IMR-90 (cell line): ENCODE data around the gene MLH3. TPM values are rescaled to one million over a fixed set of nuclear protein-coding genes. Genes with fewer than 3 reads are reported as not detected.

Experiments used
- ATAC-seq: fragments of 200-7000 bp; cut with Tn5 transposase; 2 replicates; pipeline ENCODE4 v1.9.1; 2020; ENCODE audit warnings: low read depth, mild to moderate bottlenecking, moderate library complexity
- BruUV-seq: library from RNA; stranded (reverse); fragments of 400-500 nt; replicated peaks from 2 replicates; lab custom pipeline; 2021; lab: Mats Ljungman, UMichigan
- CTCF ChIA-PET: fragments of 300-600 bp; formaldehyde crosslinking; extraction: SDS; loops from one replicate; lab custom pipeline; 2021; ENCODE audit warnings: antibody characterized with exemption; lab: Yijun Ruan, JAX
- POLR2A ChIA-PET: fragments of 300-600 bp; sonication (Branson Sonifier 250); formaldehyde crosslinking; loops from one replicate; lab custom pipeline; 2022; ENCODE audit warnings: antibody characterized with exemption; ENCODE audit not compliant: unreplicated experiment; lab: Charles Lee
- DNase-seq: peaks from one replicate; pipeline ENCODE4 v3.0.0; 2013
- H2AFZ ChIP-seq: replicated peaks from 2 replicates; pipeline ENCODE3; 2013; ENCODE audit warnings: low read length, mild to moderate bottlenecking; ENCODE audit not compliant: poor library complexity
- H2AK5ac ChIP-seq: 2 replicates; pipeline ENCODE4 v1.6.1; 2013; ENCODE audit warnings: low read depth, low read length, inconsistent platforms
- H2AK9ac ChIP-seq: replicated peaks from 2 replicates; pipeline ENCODE3; 2013; ENCODE audit warnings: mild to moderate bottlenecking, low read depth, low read length, moderate library complexity; ENCODE audit not compliant: poor library complexity
- H2BK120ac ChIP-seq: 2 replicates; pipeline ENCODE4 v1.6.1; 2013; ENCODE audit warnings: low read depth, low read length, inconsistent platforms
- H2BK15ac ChIP-seq: 3 replicates; pipeline ENCODE4 v1.6.1; 2013; ENCODE audit warnings: low read depth, low read length, inconsistent platforms
- H2BK20ac ChIP-seq: 2 replicates; pipeline ENCODE4 v1.6.1; 2013; ENCODE audit warnings: low read depth, mild to moderate bottlenecking, inconsistent platforms, low read length, moderate library complexity
- H2BK5ac ChIP-seq: 2 replicates; pipeline ENCODE4 v1.6.1; 2013; ENCODE audit warnings: mild to moderate bottlenecking, low read depth, low read length, inconsistent platforms; ENCODE audit not compliant: poor library complexity, severe bottlenecking
- H3K14ac ChIP-seq: replicated peaks from 2 replicates; pipeline ENCODE4 v1.6.1; 2013; ENCODE audit warnings: low read depth, low read length, inconsistent platforms
- H3K18ac ChIP-seq: 2 replicates; pipeline ENCODE4 v1.6.1; 2013; ENCODE audit warnings: low read depth, low read length, control low read depth
- H3K23ac ChIP-seq: 2 replicates; pipeline ENCODE4 v1.6.1; 2013; ENCODE audit warnings: low read depth, low read length, inconsistent platforms
- H3K27ac ChIP-seq: 2 replicates; pipeline ENCODE4 v1.5.1; 2013; ENCODE audit warnings: mild to moderate bottlenecking, control low read depth, low read length; ENCODE audit not compliant: insufficient read depth
- H3K27me3 ChIP-seq: 2 replicates; pipeline ENCODE4 v1.6.1; 2013; ENCODE audit warnings: low read length; ENCODE audit not compliant: control insufficient read depth, insufficient read depth
- H3K36me3 ChIP-seq: 2 replicates; pipeline ENCODE4 v1.6.1; 2013; ENCODE audit warnings: low read length, mixed read lengths; ENCODE audit not compliant: control insufficient read depth, insufficient read depth
- H3K4ac ChIP-seq: 2 replicates; pipeline ENCODE4 v1.6.1; 2013; ENCODE audit warnings: low read depth, low read length, inconsistent platforms
- H3K4me1 ChIP-seq: 2 replicates; pipeline ENCODE4 v1.6.1; 2013; ENCODE audit warnings: low read length, mixed read lengths; ENCODE audit not compliant: control insufficient read depth, insufficient read depth
- H3K4me2 ChIP-seq: 2 replicates; pipeline ENCODE4 v1.6.1; 2013; ENCODE audit warnings: low read depth, mild to moderate bottlenecking, control low read depth, low read length, moderate library complexity
- H3K4me3 ChIP-seq: 2 replicates; pipeline ENCODE4 v1.5.1; 2013; ENCODE audit warnings: low read depth, mild to moderate bottlenecking, control low read depth, low read length, moderate library complexity; ENCODE audit not compliant: insufficient read depth
- H3K56ac ChIP-seq: 2 replicates; pipeline ENCODE4 v1.6.1; 2013; ENCODE audit warnings: low read length, inconsistent platforms; ENCODE audit not compliant: insufficient read depth; ENCODE audit errors: extremely low read depth
- H3K79me1 ChIP-seq, 2 experiments: 2 replicates each; pipeline ENCODE4 v1.6.1; 2013; ENCODE audit warnings: low read length in 2 of 2, inconsistent platforms in 1 of 2, low read depth in 1 of 2
- H3K9ac ChIP-seq: 2 replicates; pipeline ENCODE4 v1.6.1; 2013; ENCODE audit warnings: low read depth, low read length, control low read depth
- H3K9me1 ChIP-seq: 2 replicates; pipeline ENCODE4 v1.6.1; 2013; ENCODE audit warnings: low read length, inconsistent platforms; ENCODE audit not compliant: insufficient read depth
- H3K9me3 ChIP-seq: 2 replicates; pipeline ENCODE4 v1.6.1; 2013; ENCODE audit warnings: low read length; ENCODE audit not compliant: control insufficient read depth, insufficient read depth
- H4K20me1 ChIP-seq: 2 replicates; pipeline ENCODE4 v1.6.1; 2013; ENCODE audit warnings: low read length, inconsistent platforms; ENCODE audit not compliant: insufficient read depth
- H4K5ac ChIP-seq: 2 replicates; pipeline ENCODE4 v1.6.1; 2013; ENCODE audit warnings: mild to moderate bottlenecking, low read depth, low read length, control low read depth
- H4K8ac ChIP-seq, 2 experiments: 2 replicates each; pipeline ENCODE4 v1.6.1; 2013; ENCODE audit warnings: low read depth in 2 of 2, low read length in 2 of 2, control low read depth in 1 of 2, inconsistent platforms in 1 of 2
- H4K91ac ChIP-seq: 2 replicates; pipeline ENCODE4 v1.6.1; 2013; ENCODE audit warnings: low read depth, low read length, inconsistent platforms; ENCODE audit not compliant: insufficient read depth
- BHLHE40 ChIP-seq: fragments of 150-350 bp; IDR thresholded peaks from 2 replicates; pipeline ENCODE4 v1.6.1; 2016; ENCODE audit warnings: mild to moderate bottlenecking, low read depth, low read length
- CEBPB ChIP-seq: IDR thresholded peaks from 2 replicates; pipeline ENCODE4 v1.6.1; 2012; ENCODE audit warnings: low read depth, low read length, improper control_type of control experiment
- FOS ChIP-seq: fragments of 150-350 bp; IDR thresholded peaks from 2 replicates; pipeline ENCODE4 v1.6.1; 2016; ENCODE audit warnings: low read depth, low read length
- MAZ ChIP-seq: IDR thresholded peaks from 2 replicates; pipeline ENCODE4 v1.6.1; 2012; ENCODE audit warnings: low read depth, mild to moderate bottlenecking, low read length, improper control_type of control experiment, moderate library complexity, borderline replicate concordance
- POLR2A ChIP-seq: IDR thresholded peaks from 2 replicates; pipeline ENCODE4 v1.6.1; 2012; ENCODE audit warnings: mild to moderate bottlenecking, low read depth, low read length
- whole genome bisulfite sequencing, 2 experiments: methylation state at CpG; one replicate each; pipeline versions ENCODE4 v1.1.5 to v1.1.7; 2013; ENCODE audit warnings: missing lambda C conversion rate in 2 of 2; ENCODE audit not compliant: insufficient read length in 1 of 2; ENCODE audit errors: extremely low coverage in 2 of 2; 5-methylcytosine and 5-hydroxymethylcytosine counted together
- dilution Hi-C: fragments of 300-500 bp; cut with HindIII; formaldehyde crosslinking; loops from one replicate; pipeline ENCODE4 v1.14.3; 2018; ENCODE audit warnings: low sequenced_read_pairs; ENCODE audit not compliant: unreplicated experiment
- in situ Hi-C: fragments of 300-500 bp; cut with MboI; formaldehyde crosslinking; loops from 3 replicates; pipeline ENCODE4 v1.14.3; 2019; ENCODE audit warnings: low sequenced_read_pairs, inconsistent platforms, mixed read lengths
- intact Hi-C: fragments of 100-400 bp; cut with micrococcal nuclease; formaldehyde crosslinking; loops from 2 replicates; pipeline ENCODE4 v1.10.0; 2022
- polyA plus RNA-seq, 3 experiments: library from polyadenylated mRNA; depleted of rRNA; stranded (reverse); fragments of >200 nt; gene quantifications; 2 replicates each; pipeline ENCODE4 v1.2.3, GENCODE V29; 2012; ENCODE audit warnings: low replicate concordance in 1 of 3
- total RNA-seq: library from RNA; depleted of rRNA; stranded (reverse); fragments of >200 nt; gene quantifications from 2 replicates; pipeline ENCODE4 v1.2.3, GENCODE V29; 2012
- TF ChIP-seq, protein P1 (sequence below): fragments of 150-350 bp; IDR thresholded peaks from 2 replicates; pipeline ENCODE4 v1.6.1; 2016; ENCODE audit warnings: low read depth, mild to moderate bottlenecking, low read length, moderate library complexity, borderline replicate concordance

The MLH3 gene
- total and polyA plus RNA-seq, 2 of the 4 experiments (the other 2 are of a cell fraction) = 5.6 to 14.7 TPM

DNA sequence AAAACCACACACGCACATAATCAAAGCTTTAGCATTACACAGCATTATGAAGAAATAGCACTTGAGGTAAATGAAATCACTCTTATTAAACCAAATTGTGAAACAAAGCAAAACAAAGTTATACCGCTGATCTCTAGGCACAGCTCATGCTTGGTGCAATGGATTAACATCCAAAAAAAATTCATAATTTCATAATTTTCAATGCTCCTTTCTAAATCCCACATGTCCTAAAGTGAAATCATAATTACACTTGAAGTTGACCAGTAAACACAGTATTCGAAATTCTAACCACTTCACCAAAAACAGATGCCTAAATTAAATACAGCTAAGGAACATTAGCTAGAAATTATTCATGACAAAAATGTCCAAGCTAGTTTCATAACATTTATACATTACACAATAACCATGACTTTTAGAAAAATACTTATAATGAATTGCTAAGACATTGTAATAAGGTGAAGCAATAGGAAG lies 1.5 kb downstream of the MLH3 start:
- no peak overlapping the region; the same call in 1 of the 2 replicates for H3K23ac ChIP-seq
- no peak overlapping the region for H2BK120ac ChIP-seq
- TF ChIP-seq MAZ (no peak), BHLHE40 (no peak), POLR2A (no peak), CEBPB (peak; percentile 54), FOS (no peak)
- TF ChIP-seq, protein P1, sequence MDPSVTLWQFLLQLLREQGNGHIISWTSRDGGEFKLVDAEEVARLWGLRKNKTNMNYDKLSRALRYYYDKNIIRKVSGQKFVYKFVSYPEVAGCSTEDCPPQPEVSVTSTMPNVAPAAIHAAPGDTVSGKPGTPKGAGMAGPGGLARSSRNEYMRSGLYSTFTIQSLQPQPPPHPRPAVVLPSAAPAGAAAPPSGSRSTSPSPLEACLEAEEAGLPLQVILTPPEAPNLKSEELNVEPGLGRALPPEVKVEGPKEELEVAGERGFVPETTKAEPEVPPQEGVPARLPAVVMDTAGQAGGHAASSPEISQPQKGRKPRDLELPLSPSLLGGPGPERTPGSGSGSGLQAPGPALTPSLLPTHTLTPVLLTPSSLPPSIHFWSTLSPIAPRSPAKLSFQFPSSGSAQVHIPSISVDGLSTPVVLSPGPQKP = no peak
- ChIA-PET POLR2A (no interaction called here), CTCF (no interaction called here)
- H3K18ac ChIP-seq = peak overlapping the region; percentile 79; the same call in 1 of the 2 replicates
- H3K4me3 ChIP-seq = no peak overlapping the region
- peaks cover 11% of the 10 kb centered on the region for H3K4me1 ChIP-seq
- in situ Hi-C loops (no loop called here), intact Hi-C loops (no loop called here), dilution Hi-C loops (no loop called here)
- H4K8ac ChIP-seq = no peak overlapping the region
- peak overlapping the region; percentile 29; the same call in 1 of the 2 replicates for H3K14ac ChIP-seq
- H3K4me2 ChIP-seq = peak overlapping the region; percentile 24; the same call in 1 of the 2 replicates
- no peaks in the 10 kb centered on the region for H3K9me3 ChIP-seq
- peaks cover 8 to 32% of the 10 kb centered on the region in 2 experiments; a peak in 3 of 4 replicates for H3K79me1 ChIP-seq
- 100% methylated on average over 1 of the region's 3 CpGs; no CpG with 5 or more reads in 1 of the 2 experiments for WGBS, 2 experiments
- H2AK5ac ChIP-seq = no peak overlapping the region
- no peak overlapping the region for H4K5ac ChIP-seq
- H3K27me3 ChIP-seq = no peaks in the 10 kb centered on the region
- no peaks in the 10 kb centered on the region for H4K20me1 ChIP-seq
- no peak overlapping the region for H2BK5ac ChIP-seq
- H2BK15ac ChIP-seq = no peak overlapping the region
- no peak overlapping the region for H3K56ac ChIP-seq
- H3K4ac ChIP-seq = no peak overlapping the region
- H3K9ac ChIP-seq = no peak overlapping the region
- no peak overlapping the region for H2BK20ac ChIP-seq
- H2AK9ac ChIP-seq = no peak overlapping the region
- no peaks in the 10 kb centered on the region for H3K36me3 ChIP-seq
- no peak for ATAC-seq
- no peak for DNase-seq
- H3K27ac ChIP-seq = no peak overlapping the region; the same call in 1 of the 2 replicates
- H2AFZ ChIP-seq = no peak overlapping the region
- no peak overlapping the region for H4K91ac ChIP-seq
- H3K9me1 ChIP-seq = peaks cover 6% of the 10 kb centered on the region
- BruUV-seq = no TSS peak
